PC-3 (cell line): ENCODE results near the gene KCNG4.

ENCODE experiments used
- CTCF ChIP-seq: fragments of 300-600 bp; sonication (generic); conservative IDR thresholded peaks from 2 replicates; pipeline ENCODE4 v1.5.1; 2017; ENCODE audit warnings: antibody characterized with exemption, low read depth, mild to moderate bottlenecking, low read length
- EZH2 ChIP-seq: fragments of 300-600 bp; sonication (generic); IDR thresholded peaks from one replicate; pipeline ENCODE4 v1.6.1; 2017; ENCODE audit warnings: antibody characterized with exemption, mild to moderate bottlenecking, low read length; ENCODE audit not compliant: unreplicated experiment
- EZH2phosphoT487 ChIP-seq: fragments of 300-600 bp; sonication (generic); IDR thresholded peaks from 2 replicates; pipeline ENCODE4 v1.6.1; 2018; ENCODE audit warnings: mild to moderate bottlenecking, antibody characterized with exemption, low read length, borderline replicate concordance

- TF ChIP-seq CTCF (no peak), EZH2 (no peak), EZH2phosphoT487 (no peak)
Observed at GRCh38 chr16:84244728-84245127, 4.9 kb upstream of the KCNG4 start.
